Endothelial cell of umbilical vein (primary cell): Measurements from ENCODE around the gene MRTFA. TPM values are rescaled to one million over a fixed set of nuclear protein-coding genes. Genes with fewer than 3 reads are reported as not detected.

Experiments
- BruUV-seq: library from RNA; stranded (reverse); fragments of 400-500 nt; replicated peaks from 2 replicates; lab custom pipeline; 2021; lab: Mats Ljungman, UMichigan
- CTCF ChIA-PET: fragments of 300-600, 350-600 bp; sonication (Branson Sonifier 250); formaldehyde crosslinking; loops from one replicate; lab custom pipeline; 2021; ENCODE audit warnings: antibody characterized with exemption, inconsistent platforms; lab: Charles Lee
- POLR2A ChIA-PET: fragments of 300-600, 350-600 bp; sonication (Branson Sonifier 250); formaldehyde crosslinking; loops from one replicate; lab custom pipeline; 2021; ENCODE audit warnings: antibody characterized with exemption, inconsistent platforms; lab: Charles Lee
- DNase-seq: peaks from one replicate; pipeline ENCODE4 v3.0.0-alpha.2; 2011; ENCODE audit warnings: low read depth, low spot score
- FAIRE-seq: peaks from 2 replicates; lab custom pipeline; 2011; peaks lifted over from hg19 to GRCh38; lab: Jason Lieb, UNC
- H2AFZ ChIP-seq: 2 replicates; pipeline ENCODE4 v1.6.0; 2012; ENCODE audit warnings: low read depth, low read length, control low read depth, inconsistent platforms
- H3K27ac ChIP-seq: 2 replicates; pipeline ENCODE4 v1.5.1; 2011; ENCODE audit warnings: low read depth, mild to moderate bottlenecking, control low read depth, low read length, moderate library complexity; ENCODE audit not compliant: insufficient read depth
- H3K27me3 ChIP-seq, 2 experiments: 2 replicates each; pipeline versions ENCODE4 v1.6.0 to v1.6.1; 2011; ENCODE audit warnings: low read length in 2 of 2, mixed read lengths in 1 of 2; ENCODE audit not compliant: control insufficient read depth in 2 of 2, insufficient read depth in 2 of 2
- H3K36me3 ChIP-seq, 2 experiments: 2 replicates in 1 of 2; 3 replicates in 1 of 2; pipeline ENCODE4 v1.5.1; 2011; ENCODE audit warnings: low read length in 2 of 2, mild to moderate bottlenecking in 1 of 2, moderate library complexity in 1 of 2; ENCODE audit not compliant: control insufficient read depth in 2 of 2, insufficient read depth in 2 of 2; ENCODE audit errors: extremely low read depth in 1 of 2
- H3K4me1 ChIP-seq: 3 replicates; pipeline ENCODE4 v1.5.1; 2011; ENCODE audit warnings: mild to moderate bottlenecking, low read length; ENCODE audit not compliant: control insufficient read depth, insufficient read depth; ENCODE audit errors: extremely low read depth
- H3K4me2 ChIP-seq: 2 replicates; pipeline ENCODE4 v1.6.1; 2011; ENCODE audit warnings: low read length, control low read depth, mixed read lengths; ENCODE audit not compliant: insufficient read depth
- H3K4me3 ChIP-seq, 3 experiments: fragments of 200-600 bp in 1 of 3; sonication (generic), shearing (Covaris generic) in 1 of 3; replicated peaks in 1 of 3; 2 replicates each; pipeline ENCODE4 v1.5.1; 2011 to 2016; ENCODE audit warnings: control low read depth in 3 of 3, low read length in 3 of 3, mild to moderate bottlenecking in 2 of 3, inconsistent platforms in 1 of 3, low read depth in 1 of 3, moderate library complexity in 1 of 3; ENCODE audit not compliant: insufficient read depth in 1 of 3
- H3K79me2 ChIP-seq: 2 replicates; pipeline ENCODE4 v1.6.0; 2012; ENCODE audit warnings: low read length, inconsistent platforms; ENCODE audit not compliant: control insufficient read depth, insufficient read depth
- H3K9ac ChIP-seq: replicated peaks from 2 replicates; pipeline ENCODE3; 2011; ENCODE audit warnings: low read length, control low read depth; ENCODE audit not compliant: insufficient read depth; ENCODE audit errors: extremely low read depth
- H3K9me1 ChIP-seq: replicated peaks from 3 replicates; pipeline ENCODE4 v1.6.0; 2011; ENCODE audit warnings: mild to moderate bottlenecking, low read length; ENCODE audit not compliant: control insufficient read depth, insufficient read depth; ENCODE audit errors: extremely low read depth
- H3K9me3 ChIP-seq: replicated peaks from 2 replicates; pipeline ENCODE4 v1.5.1; 2012; ENCODE audit warnings: low read length, inconsistent platforms; ENCODE audit not compliant: control insufficient read depth, insufficient read depth
- H4K20me1 ChIP-seq: replicated peaks from 2 replicates; pipeline ENCODE3; 2011; ENCODE audit warnings: mild to moderate bottlenecking, low read length; ENCODE audit not compliant: control insufficient read depth, insufficient read depth; ENCODE audit errors: extremely low read depth
- CTCF ChIP-seq, 2 donors: IDR thresholded peaks; 1 replicate in 1 of 2; 2 replicates in 1 of 2; pipeline ENCODE4 v1.5.1; 2011; ENCODE audit warnings: low read length in 2 of 2, mild to moderate bottlenecking in 2 of 2, moderate library complexity in 2 of 2, control low read depth in 1 of 2, inconsistent platforms in 1 of 2, low read depth in 1 of 2; ENCODE audit not compliant: insufficient read depth in 1 of 2; ENCODE audit errors: extremely low read depth in 1 of 2
- EZH2 ChIP-seq: IDR thresholded peaks from 2 replicates; pipeline ENCODE4 v1.6.1; 2012; ENCODE audit warnings: borderline replicate concordance, low read depth, mild to moderate bottlenecking, moderate library complexity, low read length, inconsistent platforms; ENCODE audit not compliant: severe bottlenecking
- FOS ChIP-seq: IDR thresholded peaks from 2 replicates; pipeline ENCODE4 v1.6.1; 2011; ENCODE audit warnings: mild to moderate bottlenecking, low read length, moderate library complexity, borderline replicate concordance; ENCODE audit not compliant: insufficient read depth
- GATA2 ChIP-seq: IDR thresholded peaks from 2 replicates; pipeline ENCODE4 v1.7.0; 2011; ENCODE audit warnings: low read depth, mild to moderate bottlenecking, moderate library complexity, mixed read lengths, low read length; ENCODE audit not compliant: insufficient read length, insufficient read depth
- JUN ChIP-seq: IDR thresholded peaks from 2 replicates; pipeline ENCODE4 v1.6.1; 2011; ENCODE audit warnings: borderline replicate concordance, low read depth; ENCODE audit not compliant: insufficient read length, insufficient read depth
- MAX ChIP-seq: IDR thresholded peaks from 2 replicates; pipeline ENCODE4 v1.6.1; 2011; ENCODE audit not compliant: insufficient read depth, insufficient read length
- MYC ChIP-seq: IDR thresholded peaks from one replicate; pipeline ENCODE4 v1.6.1; 2011; ENCODE audit warnings: mild to moderate bottlenecking, low read depth, low read length
- POLR2A ChIP-seq: IDR thresholded peaks from 2 replicates; pipeline ENCODE4 v1.6.1; 2012; ENCODE audit warnings: low read depth, mild to moderate bottlenecking, control low read depth, low read length
- POLR2AphosphoS5 ChIP-seq: IDR thresholded peaks from 2 replicates; pipeline ENCODE4 v1.6.1; 2012; ENCODE audit warnings: low read depth, mild to moderate bottlenecking, control low read depth, low read length, moderate library complexity; ENCODE audit not compliant: insufficient read depth
- dilution Hi-C: fragments of 300-500 bp; cut with MboI; formaldehyde crosslinking; loops from one replicate; pipeline ENCODE4 v1.15.0; 2019; ENCODE audit warnings: low sequenced_read_pairs; ENCODE audit not compliant: extremely low pct_ligation_motif_present
- intact Hi-C: fragments of 100-400 bp; cut with micrococcal nuclease; formaldehyde crosslinking; loops from one replicate; pipeline ENCODE4 v1.10.0; 2022
- polyA plus RNA-seq, 4 experiments: library from polyadenylated mRNA; depleted of rRNA in 3 of 4; stranded (reverse) in 3 of 4; unstranded in 1 of 4; fragments of >200 nt; gene quantifications; 2 replicates each; pipeline versions ENCODE4 v1.2.1 to v1.2.3, GENCODE V29; 2011 to 2012; ENCODE audit warnings: missing spikeins in 1 of 4
- total RNA-seq: library from RNA; stranded (reverse); gene quantifications from 2 replicates; pipeline ENCODE4 v1.2.3, GENCODE V29; 2021

Gene MRTFA
- total and polyA plus RNA-seq, 2 donors (not counting 3 experiments of a cell fraction or from before 2014, with no cell fraction given): 13.6 to 44.1 TPM

GRCh38 chr22:40595497-40596234 is 40.9 kb downstream of the MRTFA start:
- CTCF ChIA-PET: interaction anchor here (1.1 kb wide), 1 partner anchor 20 kb away, joined by 3 read pairs; no protein-coding TSS in a partner anchor
- peaks cover 6% of the 10 kb centered on the region for H4K20me1 ChIP-seq

More at GRCh38 chr22:40595497-40596234, 40.9 kb downstream of the MRTFA start:
- Histone ChIP-seq H3K36me3 (no peaks in the 10 kb centered on the region), H3K9ac (no peak overlapping the region), H3K4me3 (no peak overlapping the region), H3K9me1 (no peaks in the 10 kb centered on the region), H2AFZ (no peak overlapping the region), H3K4me2 (no peak overlapping the region), H3K4me1 (no peaks in the 10 kb centered on the region), H3K79me2 (peaks cover 61% of the 10 kb centered on the region), H3K27me3 (no peaks in the 10 kb centered on the region), H3K27ac (no peak overlapping the region), H3K9me3 (no peaks in the 10 kb centered on the region)
- dilution Hi-C loops: no loop called here
- no peak for DNase-seq
- BruUV-seq: no TSS peak
- FAIRE-seq: no peak
- TF ChIP-seq GATA2 (no peak), JUN (no peak), CTCF (IDR thresholded peaks at IDR 0.05; ENCODE audit: extremely low read depth in 1 of 2, insufficient read depth in 1 of 2, low read depth in 1 of 2, low read length in 2 of 2) (no peak), POLR2A (no peak), MAX (no peak), EZH2 (no peak), FOS (no peak), POLR2AphosphoS5 (no peak), MYC (no peak)
- POLR2A ChIA-PET: no interaction called here
- intact Hi-C loops: no loop called here
